ENCODE measurements around the gene TTC1. TPM values are rescaled to one million over a fixed set of nuclear protein-coding genes. Genes with fewer than 3 reads are reported as not detected.

The TTC1 gene
- total RNA-seq, 2 experiments from 2014 or later = 53.6 to 54.3 TPM

- no peak for DNase-seq
- no peaks in the 10 kb centered on the region for H3K9me3 Mint-ChIP-seq
- H3K27ac Mint-ChIP-seq = no peak overlapping the region
- no peaks in the 10 kb centered on the region for H3K27me3 Mint-ChIP-seq
- intact Hi-C loops (cut with micrococcal nuclease) = no loop called here
- H3K4me3 Mint-ChIP-seq = no peak overlapping the region
- H3K36me3 Mint-ChIP-seq = peaks cover 43% of the 10 kb centered on the region
- CTCF ChIA-PET = no interaction called here
- peaks cover 12% of the 10 kb centered on the region for H3K4me1 Mint-ChIP-seq (ENCODE audit: low read depth)
- POLR2A ChIA-PET = no interaction called here
Observed at GRCh38 chr5:160096178-160096577, 87.2 kb downstream of the TTC1 start.

GRCh38 chr5:160097991-160098390, 89.1 kb downstream of the TTC1 start:
- no peak for DNase-seq
- Mint-ChIP-seq H3K27ac (no peak overlapping the region), H3K27me3 (no peaks in the 10 kb centered on the region), H3K9me3 (no peaks in the 10 kb centered on the region), H3K4me3 (no peak overlapping the region), H3K4me1 (ENCODE audit: low read depth) (peaks cover 10% of the 10 kb centered on the region), H3K36me3 (peaks cover 32% of the 10 kb centered on the region)
- intact Hi-C loops (cut with micrococcal nuclease) = no loop called here
- ChIA-PET CTCF (no interaction called here), POLR2A (no interaction called here)

GRCh38 chr5:160105686-160106360, 96.9 kb downstream of the TTC1 start:
- no peak overlapping the region for H3K4me3 Mint-ChIP-seq
- CTCF ChIA-PET = no interaction called here

GRCh38 chr5:160108124-160108523, 99.2 kb downstream of the TTC1 start:
- ChIA-PET CTCF (no interaction called here), POLR2A (interaction anchor here (1.5 kb wide), 1 partner anchor 11 kb away, joined by 5 read pairs; the partner anchor contains the start of gene PWWP2A)
- peaks cover 16% of the 10 kb centered on the region for H3K4me1 Mint-ChIP-seq (ENCODE audit: low read depth)
- no peaks in the 10 kb centered on the region for H3K9me3 Mint-ChIP-seq
- H3K4me3 Mint-ChIP-seq = no peak overlapping the region
- intact Hi-C loops (cut with micrococcal nuclease) = no loop called here
- H3K27me3 Mint-ChIP-seq = no peaks in the 10 kb centered on the region
- H3K27ac Mint-ChIP-seq = no peak overlapping the region
- H3K36me3 Mint-ChIP-seq = peaks cover 14% of the 10 kb centered on the region
- DNase-seq = no peak

More at GRCh38 chr5:160105686-160106360, 96.9 kb downstream of the TTC1 start:
- POLR2A ChIA-PET = interaction anchor here (1.3 kb wide), 1 partner anchor 13 kb away, joined by 6 read pairs; the partner anchor contains the start of gene PWWP2A
- H3K4me1 Mint-ChIP-seq (ENCODE audit: low read depth) = peaks cover 16% of the 10 kb centered on the region
- H3K27ac Mint-ChIP-seq = peak overlapping the region; percentile 59
- no peak for DNase-seq
- no peaks in the 10 kb centered on the region for H3K9me3 Mint-ChIP-seq
- intact Hi-C loops (cut with micrococcal nuclease) = no loop called here
- no peaks in the 10 kb centered on the region for H3K27me3 Mint-ChIP-seq
- peaks cover 15% of the 10 kb centered on the region for H3K36me3 Mint-ChIP-seq

Other genes with a start within 250 kb of the TTC1 start
- not detected for gene ADRA1B, start 92.7 kb upstream of the TTC1 start, total RNA-seq
- 10 to 100 TPM; 15.7 to 17.4 TPM for gene PWWP2A, start 110.3 kb downstream of the TTC1 start, total RNA-seq
- not detected for gene FABP6, start 220.4 kb downstream of the TTC1 start, total RNA-seq